HL-60 (cell line): ENCODE measurements around the gene FRA10AC1.

Experiments used
- CTCF ChIP-seq: IDR thresholded peaks from one replicate; pipeline ENCODE4 v1.5.1; 2011; ENCODE audit warnings: low read length, control low read depth, inconsistent platforms; ENCODE audit not compliant: insufficient read depth
- GABPA ChIP-seq: IDR thresholded peaks from 2 replicates; pipeline ENCODE4 v1.6.1; 2012; ENCODE audit warnings: low read depth
- POLR2AphosphoS5 ChIP-seq: IDR thresholded peaks from 2 replicates; pipeline ENCODE4 v1.6.1; 2012; ENCODE audit warnings: low read depth
- SPI1 ChIP-seq: IDR thresholded peaks from 2 replicates; pipeline ENCODE4 v1.6.1; 2012; ENCODE audit warnings: low read depth, mild to moderate bottlenecking, borderline replicate concordance

DNA sequence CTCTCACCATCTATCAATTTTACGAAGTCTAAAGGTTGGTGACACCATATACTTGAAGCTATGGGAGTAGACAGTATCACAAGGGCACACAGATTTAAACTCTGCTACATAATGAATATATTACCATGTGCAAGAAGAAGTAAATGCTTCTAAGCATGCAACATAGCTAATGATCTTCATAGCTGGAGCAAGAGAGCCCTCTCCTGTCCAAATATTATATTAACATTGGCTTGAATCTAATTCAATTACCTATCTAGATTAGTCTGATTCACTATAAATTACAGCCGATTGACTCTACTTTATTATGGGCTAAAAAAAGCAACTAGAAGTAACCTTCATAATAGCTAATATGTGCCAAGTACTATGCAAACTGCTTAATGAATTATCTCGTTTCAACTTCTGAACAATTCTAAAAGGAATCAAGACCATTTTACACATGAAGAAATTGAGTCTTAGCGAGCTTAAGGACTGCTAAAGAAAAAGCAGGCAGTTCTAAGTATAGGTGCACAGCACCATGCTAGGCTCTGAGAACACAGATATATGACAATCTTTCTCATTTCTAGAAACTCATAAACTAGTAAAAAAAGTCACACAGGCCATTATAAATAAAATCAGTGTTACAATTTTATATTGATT lies 21.9 kb downstream of the FRA10AC1 start:
- TF ChIP-seq GABPA (no peak), CTCF (peak; percentile 22), SPI1 (no peak), POLR2AphosphoS5 (no peak)
